GM23338 (cell line): ENCODE results near the gene CLIP2.

Source experiments
- CREB1 ChIP-seq: fragments of 250-450 bp; sonication (Bioruptor Pico); IDR thresholded peaks from 2 replicates; pipeline ENCODE4 v1.5.0; 2020; ENCODE audit warnings: low read depth, mild to moderate bottlenecking, moderate library complexity
- EZH2 ChIP-seq: fragments of 200-600 bp; sonication (generic); IDR thresholded peaks from one replicate; pipeline ENCODE4 v1.8.0; 2017; ENCODE audit warnings: antibody characterized with exemption, mild to moderate bottlenecking, low read depth; ENCODE audit not compliant: unreplicated experiment
- EZH2phosphoT487 ChIP-seq: fragments of 200-600 bp; sonication (generic); IDR thresholded peaks from one replicate; pipeline ENCODE4 v1.8.1; 2018; ENCODE audit warnings: antibody characterized with exemption; ENCODE audit not compliant: unreplicated experiment
- JUNB ChIP-seq: IDR thresholded peaks from one replicate; pipeline ENCODE4 v1.6.1; 2016; ENCODE audit warnings: antibody characterized with exemption; ENCODE audit not compliant: unreplicated experiment
- POLR2AphosphoS5 ChIP-seq: IDR thresholded peaks from 2 replicates; pipeline ENCODE4 v1.6.1; 2016; ENCODE audit warnings: antibody characterized with exemption, low read depth
- REST ChIP-seq: IDR thresholded peaks from one replicate; pipeline ENCODE4 v1.6.1; 2018; ENCODE audit warnings: antibody characterized with exemption; ENCODE audit not compliant: unreplicated experiment
- ZNF462 ChIP-seq: fragments of 250-450 bp; sonication (Bioruptor Pico); IDR thresholded peaks from 2 replicates; pipeline ENCODE4 v1.5.0; 2020; ENCODE audit warnings: mild to moderate bottlenecking, moderate library complexity
- TF ChIP-seq, protein P1 (sequence below), 2 experiments: fragments of 200-600 bp in 1 of 2; sonication (generic) in 1 of 2; conservative IDR thresholded peaks; 2 replicates each; pipeline versions ENCODE4 v1.5.1 to v1.6.1; 2016 to 2017; ENCODE audit warnings: antibody characterized with exemption in 2 of 2, low read depth in 2 of 2, mild to moderate bottlenecking in 2 of 2, moderate library complexity in 1 of 2

DNA sequence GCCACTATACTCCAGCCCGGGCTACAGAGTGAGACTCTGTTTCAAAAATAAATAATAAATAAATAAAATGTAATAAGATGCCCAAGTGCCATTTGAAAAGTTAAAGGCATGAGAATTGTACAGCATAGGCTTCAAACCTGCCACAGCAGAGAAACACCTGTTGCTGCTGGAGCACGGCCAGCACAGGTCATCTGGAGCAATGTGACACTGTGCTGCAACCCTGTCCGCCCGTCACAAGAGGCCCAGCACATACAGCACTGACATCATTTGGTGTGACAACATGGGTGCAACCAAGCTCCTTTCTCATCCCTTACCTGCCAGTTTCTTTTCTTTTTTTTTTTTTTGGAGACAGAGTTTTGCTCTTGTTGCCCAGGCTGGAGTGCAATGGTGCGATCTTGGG lies 36.3 kb upstream of the CLIP2 start:
- TF ChIP-seq, protein P1, sequence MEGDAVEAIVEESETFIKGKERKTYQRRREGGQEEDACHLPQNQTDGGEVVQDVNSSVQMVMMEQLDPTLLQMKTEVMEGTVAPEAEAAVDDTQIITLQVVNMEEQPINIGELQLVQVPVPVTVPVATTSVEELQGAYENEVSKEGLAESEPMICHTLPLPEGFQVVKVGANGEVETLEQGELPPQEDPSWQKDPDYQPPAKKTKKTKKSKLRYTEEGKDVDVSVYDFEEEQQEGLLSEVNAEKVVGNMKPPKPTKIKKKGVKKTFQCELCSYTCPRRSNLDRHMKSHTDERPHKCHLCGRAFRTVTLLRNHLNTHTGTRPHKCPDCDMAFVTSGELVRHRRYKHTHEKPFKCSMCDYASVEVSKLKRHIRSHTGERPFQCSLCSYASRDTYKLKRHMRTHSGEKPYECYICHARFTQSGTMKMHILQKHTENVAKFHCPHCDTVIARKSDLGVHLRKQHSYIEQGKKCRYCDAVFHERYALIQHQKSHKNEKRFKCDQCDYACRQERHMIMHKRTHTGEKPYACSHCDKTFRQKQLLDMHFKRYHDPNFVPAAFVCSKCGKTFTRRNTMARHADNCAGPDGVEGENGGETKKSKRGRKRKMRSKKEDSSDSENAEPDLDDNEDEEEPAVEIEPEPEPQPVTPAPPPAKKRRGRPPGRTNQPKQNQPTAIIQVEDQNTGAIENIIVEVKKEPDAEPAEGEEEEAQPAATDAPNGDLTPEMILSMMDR (conservative IDR thresholded peaks at IDR 0.05; ENCODE audit: low read depth in 2 of 2), result no peak
- no peak for TF ChIP-seq POLR2AphosphoS5
- no peak for TF ChIP-seq EZH2
- no peak for TF ChIP-seq CREB1 (CRISPR knock-in tag)
- no peak for TF ChIP-seq EZH2phosphoT487
- no peak for TF ChIP-seq REST
- no peak for TF ChIP-seq ZNF462
- TF ChIP-seq JUNB, result no peak
